Right lobe of liver (tissue), 6 donors: ENCODE results near the gene DCDC1. TPM values are rescaled to one million over a fixed set of nuclear protein-coding genes. Genes with fewer than 3 reads are reported as not detected.

Experiments used
- ATAC-seq, 4 donors: fragments of 200-7000 bp; cut with Tn5 transposase; one replicate each; pipeline ENCODE4 v1.9.1; 2020; ENCODE audit warnings: mild to moderate bottlenecking in 4 of 4, moderate library complexity in 4 of 4
- DNase-seq, 3 donors: peaks; one replicate each; pipeline ENCODE4 v3.0.0-alpha.2; 2020
- H3K27ac ChIP-seq, 3 donors: fragments of 200-600 bp; one replicate each; pipeline ENCODE4 v1.8.0; 2022
- H3K27me3 ChIP-seq, 2 donors: fragments of 200-600 bp; one replicate each; pipeline ENCODE4 v1.8.0; 2022
- H3K36me3 ChIP-seq, 4 donors: fragments of 200-600 bp; sonication (generic) in 1 of 4; one replicate each; pipeline versions ENCODE4 v1.5.1 to v1.8.0; 2017 to 2022; ENCODE audit warnings: control low read depth in 1 of 4
- H3K4me1 ChIP-seq, 4 donors: fragments of 200-600 bp; sonication (generic) in 1 of 4; one replicate each; pipeline versions ENCODE4 v1.5.1 to v1.8.0; 2017 to 2022; ENCODE audit warnings: control low read depth in 1 of 4
- H3K4me3 ChIP-seq, 3 donors: fragments of 200-600 bp; one replicate each; pipeline ENCODE4 v1.8.0; 2022
- H3K9me3 ChIP-seq, 4 donors: fragments of 200-600 bp; sonication (generic) in 1 of 4; one replicate each; pipeline versions ENCODE4 v1.5.1 to v1.8.0; 2017 to 2022; ENCODE audit warnings: control low read depth in 1 of 4
- CTCF ChIP-seq, 4 donors: fragments of 200-600 bp in 3 of 4; fragments of 450-650 bp in 1 of 4; IDR thresholded peaks; one replicate each; pipeline versions ENCODE4 v1.5.1 to v1.8.0; 2016 to 2022; ENCODE audit warnings: antibody characterized with exemption in 4 of 4, mild to moderate bottlenecking in 2 of 4
- POLR2A ChIP-seq: fragments of 450-650 bp; IDR thresholded peaks from one replicate; pipeline ENCODE4 v1.6.1; 2017; ENCODE audit warnings: antibody characterized with exemption, mild to moderate bottlenecking
- WGBS: methylation state at CpG from one replicate; pipeline ENCODE4 v1.1.6; 2018; ENCODE audit warnings: low coverage, low lambda C conversion rate; ENCODE audit not compliant: insufficient coverage; ENCODE audit errors: missing lambda C conversion rate; 5-methylcytosine and 5-hydroxymethylcytosine counted together
- intact Hi-C, 2 donors: fragments of 100-400 bp; cut with DNase I; formaldehyde crosslinking; loops; one replicate each; pipeline versions ENCODE4 v1.11.2 to v1.14.1; 2022
- total RNA-seq, 6 experiments: library from RNA; depleted of rRNA in 2 of 6; stranded (reverse); fragments of >200 nt in 2 of 6; fragmentation: NEBNext Ultra II Directional in 3 of 6; extraction: Animal tissue kit (Norgen Biotek cat#: 25700) in 3 of 6; gene quantifications; one replicate each; pipeline versions ENCODE4 v1.1.0 to v1.2.4, GENCODE V29; 2016 to 2023
- donor health status: DM: no; HTN: yes; CAD: no.
- donor health status: DM: no; HTN: no; CAD: no.
- donor health status: DM: no; HTN: no; CAD: no.
- donor health status: DM: no; HTN: yes; CAD: no.
- donor health status: DM: no; HTN: yes; CAD: no.

Gene DCDC1
- total RNA-seq, 6 experiments from 2014 or later = 1.9 to 4.8 (median 2.6) TPM

- H3K27me3 ChIP-seq = no peaks in the 10 kb centered on the region
- H3K4me1 ChIP-seq = no peaks in the 10 kb centered on the region
- TF ChIP-seq POLR2A = no peak
- no peak for TF ChIP-seq CTCF (IDR thresholded peaks at IDR 0.05)
- H3K27ac ChIP-seq = no peak overlapping the region
- H3K36me3 ChIP-seq = no peaks in the 10 kb centered on the region
- WGBS = 59% methylated on average over 3 of the region's 7 CpGs
- H3K9me3 ChIP-seq = no peaks in the 10 kb centered on the region
- H3K4me3 ChIP-seq = no peak overlapping the region
- DNase-seq (no peak), ATAC-seq (no peak)
- intact Hi-C loops = no loop called here
Measured at GRCh38 chr11:31030138-31030792, 339.3 kb downstream of the DCDC1 start.

GRCh38 chr11:31026315-31026714, 343.2 kb downstream of the DCDC1 start:
- ATAC-seq = no peak
- no peak overlapping the region for H3K27ac ChIP-seq
- intact Hi-C loops = no loop called here
- 81% methylated on average over 6 of the region's 6 CpGs for WGBS
- no peak overlapping the region for H3K4me3 ChIP-seq
- TF ChIP-seq POLR2A = no peak
- no peak for TF ChIP-seq CTCF (IDR thresholded peaks at IDR 0.05)
- H3K9me3 ChIP-seq = no peaks in the 10 kb centered on the region
- no peaks in the 10 kb centered on the region for H3K27me3 ChIP-seq
- H3K4me1 ChIP-seq = no peaks in the 10 kb centered on the region
- DNase-seq = no peak
- no peaks in the 10 kb centered on the region for H3K36me3 ChIP-seq

- Histone ChIP-seq H3K4me1 (no peaks in the 10 kb centered on the region), H3K9me3 (no peaks in the 10 kb centered on the region), H3K4me3 (no peak overlapping the region), H3K27me3 (no peaks in the 10 kb centered on the region), H3K36me3 (no peaks in the 10 kb centered on the region), H3K27ac (no peak overlapping the region)
- no peak for TF ChIP-seq CTCF (IDR thresholded peaks at IDR 0.05)
- no peak for TF ChIP-seq POLR2A
- peak in 1 of 4 donors; percentile 38 for ATAC-seq
- intact Hi-C loops = no loop called here
- 30% methylated on average over 2 of the region's 2 CpGs for WGBS
- no peak for DNase-seq
Measured at GRCh38 chr11:31022080-31022479, 347.5 kb downstream of the DCDC1 start.

- no peak for DNase-seq
- H3K27ac ChIP-seq = no peak overlapping the region
- H3K36me3 ChIP-seq = no peaks in the 10 kb centered on the region
- no peaks in the 10 kb centered on the region for H3K27me3 ChIP-seq
- intact Hi-C loops = no loop called here
- H3K9me3 ChIP-seq = no peaks in the 10 kb centered on the region
- no peak for ATAC-seq
- WGBS = 74% methylated on average over 4 of the region's 4 CpGs
- TF ChIP-seq CTCF (IDR thresholded peaks at IDR 0.05) = no peak
- TF ChIP-seq POLR2A = no peak
- H3K4me1 ChIP-seq = no peaks in the 10 kb centered on the region
- no peak overlapping the region for H3K4me3 ChIP-seq
Measured at GRCh38 chr11:31019786-31020185, 349.8 kb downstream of the DCDC1 start.
